ENCODE data around the gene RHOBTB3.
"Not testable (repeated sequence)": the region's sequence is repeated elsewhere in the genome, so short reads cannot be mapped to it uniquely, and the experiment has no call there.

Gene RHOBTB3

DNA sequence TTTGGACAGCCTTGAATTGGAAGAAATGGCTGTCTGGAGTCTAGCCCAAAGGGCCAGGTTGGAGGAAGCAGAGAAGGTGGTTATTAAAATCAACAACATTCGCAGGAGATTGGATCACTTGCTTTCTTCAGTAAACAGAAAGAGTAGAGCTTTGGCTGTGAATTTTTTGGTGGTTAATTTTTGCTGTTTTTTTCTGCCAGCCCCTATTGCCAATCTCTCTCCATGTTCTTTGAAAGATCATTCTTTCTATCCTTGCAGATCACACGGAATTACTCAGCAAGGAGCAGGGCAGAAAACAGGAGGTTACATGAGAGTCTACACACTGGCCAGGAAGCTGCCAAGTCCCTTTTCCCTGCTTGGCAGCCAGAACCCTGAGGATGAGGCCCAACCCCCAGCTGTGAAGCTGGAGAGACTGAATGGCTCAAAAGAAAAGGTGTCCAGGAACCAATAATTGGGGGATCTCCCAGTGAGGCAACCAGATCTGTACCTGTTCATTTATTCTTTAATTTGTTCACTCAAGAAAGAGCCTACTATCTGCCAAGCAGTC lies 78.4 kb downstream of the RHOBTB3 start:
- peak overlapping the region; percentile 10 for H3K4me3 ChIP-seq
- DNase-seq (ENCODE audit: low spot score), result no peak
- H3K27ac ChIP-seq, result peak overlapping the region; percentile 82 to 83
- TF ChIP-seq, protein P1, sequence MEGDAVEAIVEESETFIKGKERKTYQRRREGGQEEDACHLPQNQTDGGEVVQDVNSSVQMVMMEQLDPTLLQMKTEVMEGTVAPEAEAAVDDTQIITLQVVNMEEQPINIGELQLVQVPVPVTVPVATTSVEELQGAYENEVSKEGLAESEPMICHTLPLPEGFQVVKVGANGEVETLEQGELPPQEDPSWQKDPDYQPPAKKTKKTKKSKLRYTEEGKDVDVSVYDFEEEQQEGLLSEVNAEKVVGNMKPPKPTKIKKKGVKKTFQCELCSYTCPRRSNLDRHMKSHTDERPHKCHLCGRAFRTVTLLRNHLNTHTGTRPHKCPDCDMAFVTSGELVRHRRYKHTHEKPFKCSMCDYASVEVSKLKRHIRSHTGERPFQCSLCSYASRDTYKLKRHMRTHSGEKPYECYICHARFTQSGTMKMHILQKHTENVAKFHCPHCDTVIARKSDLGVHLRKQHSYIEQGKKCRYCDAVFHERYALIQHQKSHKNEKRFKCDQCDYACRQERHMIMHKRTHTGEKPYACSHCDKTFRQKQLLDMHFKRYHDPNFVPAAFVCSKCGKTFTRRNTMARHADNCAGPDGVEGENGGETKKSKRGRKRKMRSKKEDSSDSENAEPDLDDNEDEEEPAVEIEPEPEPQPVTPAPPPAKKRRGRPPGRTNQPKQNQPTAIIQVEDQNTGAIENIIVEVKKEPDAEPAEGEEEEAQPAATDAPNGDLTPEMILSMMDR (IDR thresholded peaks at IDR 0.05), result no peak

DNA sequence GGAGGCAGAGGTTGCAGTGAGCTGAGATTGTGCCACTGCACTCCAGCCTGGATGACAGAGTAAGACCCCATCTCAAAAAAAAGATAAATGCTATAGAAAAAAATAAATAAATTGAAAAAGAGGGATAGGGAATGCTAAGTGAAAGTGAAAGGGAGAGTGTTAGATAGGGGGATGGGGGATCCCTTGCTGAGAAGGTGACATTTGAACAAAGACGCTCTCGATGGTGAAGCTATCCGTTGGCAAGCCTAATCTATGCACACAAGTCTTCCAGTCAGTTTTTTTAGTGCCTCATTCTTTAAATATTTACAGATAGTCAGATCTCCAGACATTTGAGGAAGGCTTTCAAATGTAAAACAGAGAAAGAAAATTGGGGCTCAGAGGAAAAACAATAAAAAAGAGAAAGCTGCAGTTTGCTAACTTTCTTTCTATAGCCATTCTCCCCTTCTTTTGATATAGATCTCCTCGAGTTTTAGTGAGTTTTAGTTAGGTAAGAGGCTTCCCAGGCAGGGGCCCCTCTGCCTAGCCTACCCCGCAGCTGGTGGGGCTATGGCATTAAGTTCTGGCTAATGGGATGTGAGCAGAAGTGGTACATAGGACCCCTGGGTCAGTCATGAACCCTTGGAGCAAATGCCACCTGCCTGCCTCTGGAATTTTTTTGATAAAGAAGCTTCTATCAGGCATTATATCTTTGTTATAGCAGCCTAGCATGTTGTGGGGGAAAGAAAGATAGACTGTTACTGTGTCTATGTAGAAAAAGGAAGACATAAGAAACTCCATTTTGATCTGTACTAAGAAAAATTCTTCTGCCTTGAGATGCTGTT lies 79.4 kb downstream of the RHOBTB3 start:
- Histone ChIP-seq H3K27ac (peak overlapping the region; percentile 82 to 83), H3K4me3 (no peak overlapping the region)
- TF ChIP-seq, protein P1 (IDR thresholded peaks at IDR 0.05), result no peak
- no peak for DNase-seq (ENCODE audit: low spot score)

DNA sequence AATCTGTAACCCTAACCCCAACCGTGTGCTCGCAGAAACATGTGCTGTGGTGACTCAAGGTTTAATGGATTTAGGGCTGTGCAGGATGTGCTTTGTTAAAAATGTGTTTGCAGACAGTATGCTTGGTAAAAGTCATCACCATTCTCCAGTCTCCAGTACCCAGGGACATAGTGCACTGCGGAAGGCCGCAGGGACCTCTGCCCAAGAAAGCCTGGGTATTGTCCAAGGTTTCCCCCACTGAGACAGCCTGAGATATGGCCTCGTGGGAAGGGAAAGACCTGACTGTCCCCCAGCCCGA lies 79.9 kb downstream of the RHOBTB3 start:
- H3K27ac ChIP-seq; DNase-seq (ENCODE audit: low spot score); H3K4me3 ChIP-seq: not testable (repeated sequence)

DNA sequence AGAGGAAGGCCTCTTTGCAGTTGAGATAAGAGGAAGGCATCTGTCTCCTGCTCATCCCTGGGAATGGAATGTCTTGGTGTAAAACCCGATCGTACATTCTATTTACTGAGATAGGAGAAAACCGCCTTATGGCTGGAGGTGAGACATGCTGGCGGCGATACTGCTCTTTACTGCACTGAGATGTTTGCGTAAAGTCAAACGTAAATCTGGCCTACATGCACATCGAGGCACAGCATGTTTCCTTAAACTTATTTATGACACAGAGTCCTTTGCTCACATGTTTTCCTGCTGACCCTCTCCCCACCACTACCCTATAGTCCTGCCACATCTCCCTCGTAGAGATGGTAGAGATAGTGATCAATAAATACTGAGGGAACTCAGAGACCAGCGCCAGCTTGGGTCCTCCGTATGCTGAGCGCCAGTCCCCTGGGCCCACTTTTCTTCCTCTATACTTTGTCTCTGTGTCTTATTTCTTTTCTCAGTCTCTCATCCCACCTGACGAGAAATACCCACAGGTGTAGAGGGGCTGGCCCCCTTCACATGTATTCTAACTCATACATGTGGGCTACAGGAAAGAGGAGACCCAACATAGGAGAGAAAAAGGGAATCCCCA lies 80.4 kb downstream of the RHOBTB3 start:
- H3K27ac ChIP-seq, result peak overlapping the region; percentile 23 to 24
- DNase-seq (ENCODE audit: low spot score); H3K4me3 ChIP-seq: not testable (repeated sequence)

DNA sequence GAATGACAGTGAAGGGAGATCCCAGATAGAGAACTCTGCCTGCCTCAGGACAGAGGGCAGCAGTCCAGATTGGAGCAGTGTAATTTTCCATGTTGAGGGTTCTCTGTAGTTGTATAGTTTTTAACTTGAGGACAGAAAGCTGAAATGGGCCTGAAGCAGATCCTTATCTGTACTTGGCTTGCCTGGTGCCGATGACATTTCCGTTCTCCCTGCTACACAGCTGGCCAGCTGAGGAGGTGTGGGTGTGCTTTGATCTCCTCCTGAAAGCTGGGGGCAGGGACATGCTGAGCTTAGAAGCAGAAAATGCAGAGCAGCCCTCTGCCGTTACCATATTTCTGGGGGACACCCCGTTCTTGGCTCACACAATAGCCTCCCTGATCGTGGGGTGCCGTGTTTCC lies 80.9 kb downstream of the RHOBTB3 start:
- no peak for DNase-seq (ENCODE audit: low spot score)
- TF ChIP-seq, protein P1 (IDR thresholded peaks at IDR 0.05), result no peak
- Histone ChIP-seq H3K27ac (peak overlapping the region; percentile 23 to 24), H3K4me3 (no peak overlapping the region)

DNA sequence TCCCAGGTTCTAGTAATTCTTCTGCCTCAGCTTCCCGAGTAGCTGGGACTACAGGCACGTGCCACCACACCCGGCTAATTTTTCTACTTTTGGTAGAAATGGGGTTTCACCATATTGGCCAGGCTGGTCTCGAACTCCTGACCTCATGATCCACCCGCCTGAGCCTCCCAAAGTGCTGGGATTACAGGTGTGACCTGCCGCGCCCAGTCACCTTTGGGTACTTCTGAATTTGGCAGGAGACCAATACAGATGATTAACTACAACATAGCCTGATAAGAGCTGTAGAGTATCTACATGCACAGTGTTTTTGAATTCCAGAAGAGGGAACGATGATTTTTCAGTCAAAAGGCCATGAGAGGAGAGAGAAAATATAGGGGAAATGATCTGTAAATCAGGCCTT lies 81.9 kb downstream of the RHOBTB3 start:
- H3K27ac ChIP-seq; H3K4me3 ChIP-seq; DNase-seq (ENCODE audit: low spot score): not testable (repeated sequence)

DNA sequence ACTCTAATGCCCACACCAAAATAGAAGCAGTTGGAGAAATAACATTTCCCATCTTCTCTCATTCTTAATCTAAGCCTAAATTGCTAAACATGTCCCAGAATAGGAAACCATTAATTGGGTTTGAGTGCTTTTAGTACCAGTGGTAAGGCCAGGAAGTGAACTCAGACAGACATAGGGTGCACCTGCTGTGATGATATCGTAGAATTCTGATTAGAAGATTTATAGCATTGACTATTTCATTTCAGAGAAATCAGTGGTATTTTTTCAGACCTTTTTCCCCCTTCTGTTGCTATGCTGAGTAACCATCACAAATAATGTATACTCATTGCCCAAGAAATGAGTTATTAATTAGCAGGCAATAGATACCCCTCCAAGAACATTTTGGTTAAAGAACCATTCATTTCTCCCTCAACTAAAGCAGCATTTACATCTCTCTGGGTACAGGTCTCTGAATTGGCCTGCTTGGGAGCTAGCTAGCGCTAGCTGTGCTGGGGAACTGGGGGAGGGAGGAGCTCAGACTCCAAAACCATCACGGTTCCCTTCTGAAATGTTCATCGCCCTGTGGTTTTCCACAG lies 84.1 kb downstream of the RHOBTB3 start:
- no peak for DNase-seq (ENCODE audit: low spot score)
- no peak overlapping the region for H3K4me3 ChIP-seq
- TF ChIP-seq, protein P1 (IDR thresholded peaks at IDR 0.05), result no peak
- H3K27ac ChIP-seq, result no peak overlapping the region

DNA sequence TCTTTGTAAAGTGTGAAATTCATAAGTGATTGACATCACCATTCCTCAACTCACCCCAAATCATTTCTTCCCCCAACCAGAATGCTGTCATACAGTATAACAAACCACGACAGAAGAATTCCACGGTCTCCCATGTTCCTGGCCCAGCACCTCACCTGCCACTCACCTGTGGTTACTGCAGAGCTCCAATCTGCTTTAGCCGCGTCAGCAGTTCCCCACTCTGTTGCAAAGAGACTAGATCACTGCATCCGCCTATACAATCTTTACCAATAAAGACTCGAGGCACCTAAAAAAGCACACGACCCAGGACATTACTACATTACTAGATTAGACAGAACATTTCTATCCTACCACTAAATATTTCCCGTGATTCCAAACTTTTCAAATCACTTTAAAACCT lies 85.2 kb downstream of the RHOBTB3 start:
- Histone ChIP-seq H3K27ac (no peak overlapping the region), H3K4me3 (no peak overlapping the region)
- TF ChIP-seq, protein P1 (IDR thresholded peaks at IDR 0.05), result no peak
- DNase-seq (ENCODE audit: low spot score), result no peak
